ENCODE data around the gene AOPEP. TPM values are rescaled to one million over a fixed set of nuclear protein-coding genes. Genes with fewer than 3 reads are reported as not detected.
A peak's percentile ranks its signal among the peaks of the same experiment; 100 is the strongest.

The AOPEP gene
- total RNA-seq, 1 donor from 2014 or later = 79.7 TPM

DNA sequence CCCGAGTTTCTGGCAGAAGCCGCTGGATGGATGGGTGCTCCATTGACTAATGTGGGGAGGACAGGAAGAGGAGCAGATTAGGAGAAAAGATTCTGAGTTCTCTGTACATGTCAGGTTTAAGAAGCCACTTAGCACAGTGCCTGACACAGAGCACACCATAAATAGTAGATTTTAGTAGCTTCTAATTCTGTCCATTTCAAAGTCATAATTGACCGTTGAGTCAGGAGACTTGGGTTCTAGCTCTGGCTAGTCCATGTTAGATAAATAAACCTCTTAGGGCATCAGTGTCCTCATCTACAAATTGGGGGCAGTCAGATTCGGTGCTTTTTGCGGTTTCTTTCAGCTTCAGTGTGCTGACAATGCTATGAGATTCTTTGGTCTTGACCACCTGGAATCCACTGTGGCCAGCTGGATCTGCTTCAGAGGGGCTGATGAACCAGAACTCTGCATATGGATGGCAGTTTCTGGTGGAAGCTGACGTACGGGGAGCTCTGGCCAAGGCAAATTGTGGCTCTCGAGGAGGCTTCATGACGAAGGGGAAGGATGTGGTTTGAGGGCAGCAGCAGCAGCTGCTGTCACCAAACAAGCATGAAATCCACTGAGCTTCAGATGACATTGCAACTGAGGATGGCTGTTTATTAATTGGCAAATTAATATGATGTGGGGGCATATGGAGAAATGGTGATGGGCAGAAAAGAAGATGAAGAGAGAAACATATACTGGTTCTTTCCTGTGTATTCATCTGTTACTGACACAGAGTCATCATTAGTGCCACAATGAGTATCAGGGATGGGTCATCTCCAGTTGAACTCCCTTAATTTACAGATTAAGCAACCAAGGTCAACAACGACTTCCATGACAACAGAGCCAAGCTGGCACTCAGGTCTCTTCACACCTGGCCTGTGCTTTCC lies 134.4 kb downstream of the AOPEP start:
- no peaks in the 10 kb centered on the region for H3K36me3 ChIP-seq
- H3K27ac ChIP-seq = peak overlapping the region; percentile 56
- H3K9me3 ChIP-seq = no peaks in the 10 kb centered on the region
- peaks cover 28% of the 10 kb centered on the region for H3K4me1 ChIP-seq
- ATAC-seq (peak; percentile 55), DNase-seq (no peak)
- no peak overlapping the region for H3K4me3 ChIP-seq
- no peaks in the 10 kb centered on the region for H3K27me3 ChIP-seq
- TF ChIP-seq, protein P1, sequence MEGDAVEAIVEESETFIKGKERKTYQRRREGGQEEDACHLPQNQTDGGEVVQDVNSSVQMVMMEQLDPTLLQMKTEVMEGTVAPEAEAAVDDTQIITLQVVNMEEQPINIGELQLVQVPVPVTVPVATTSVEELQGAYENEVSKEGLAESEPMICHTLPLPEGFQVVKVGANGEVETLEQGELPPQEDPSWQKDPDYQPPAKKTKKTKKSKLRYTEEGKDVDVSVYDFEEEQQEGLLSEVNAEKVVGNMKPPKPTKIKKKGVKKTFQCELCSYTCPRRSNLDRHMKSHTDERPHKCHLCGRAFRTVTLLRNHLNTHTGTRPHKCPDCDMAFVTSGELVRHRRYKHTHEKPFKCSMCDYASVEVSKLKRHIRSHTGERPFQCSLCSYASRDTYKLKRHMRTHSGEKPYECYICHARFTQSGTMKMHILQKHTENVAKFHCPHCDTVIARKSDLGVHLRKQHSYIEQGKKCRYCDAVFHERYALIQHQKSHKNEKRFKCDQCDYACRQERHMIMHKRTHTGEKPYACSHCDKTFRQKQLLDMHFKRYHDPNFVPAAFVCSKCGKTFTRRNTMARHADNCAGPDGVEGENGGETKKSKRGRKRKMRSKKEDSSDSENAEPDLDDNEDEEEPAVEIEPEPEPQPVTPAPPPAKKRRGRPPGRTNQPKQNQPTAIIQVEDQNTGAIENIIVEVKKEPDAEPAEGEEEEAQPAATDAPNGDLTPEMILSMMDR (IDR thresholded peaks at IDR 0.05) = no peak
- intact Hi-C loops (cut with DNase I) = no loop called here

DNA sequence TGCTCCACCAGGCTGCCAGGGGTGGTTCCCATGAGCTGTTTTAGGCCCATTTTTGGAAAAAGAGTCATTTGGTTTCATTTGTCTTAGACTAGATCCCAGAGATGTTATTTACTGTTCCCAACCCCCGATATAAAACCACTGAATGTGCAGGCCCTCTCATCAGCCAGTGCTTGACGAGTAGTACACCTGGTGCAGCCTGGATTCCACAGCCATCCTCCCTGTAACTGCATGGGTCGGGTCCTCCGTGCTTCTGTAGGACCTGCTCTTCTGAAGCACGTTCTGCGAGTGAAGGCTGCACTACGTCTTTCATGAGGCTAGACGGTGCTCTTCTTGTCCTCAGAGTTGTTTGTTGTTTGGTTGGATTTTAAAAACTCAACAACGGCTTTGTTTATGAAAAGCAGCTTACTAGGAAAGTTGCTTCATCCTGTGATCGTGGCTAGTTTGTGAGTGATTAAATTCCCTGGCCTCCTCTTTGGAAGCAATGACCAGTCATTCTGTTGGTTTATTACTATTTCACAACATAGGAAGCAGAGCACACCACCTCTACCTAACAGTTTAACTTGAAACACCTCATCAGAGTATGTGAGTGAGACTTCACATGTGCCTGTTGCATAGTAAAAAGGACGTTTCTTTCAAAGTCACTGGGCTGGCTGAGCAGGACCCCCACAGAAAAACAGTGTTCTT lies 135.2 kb downstream of the AOPEP start:
- intact Hi-C loops (cut with DNase I) = no loop called here
- H3K4me3 ChIP-seq = no peak overlapping the region
- DNase-seq (no peak), ATAC-seq (peak; percentile 60)
- peaks cover 35% of the 10 kb centered on the region for H3K4me1 ChIP-seq
- H3K36me3 ChIP-seq = no peaks in the 10 kb centered on the region
- TF ChIP-seq, protein P1 (IDR thresholded peaks at IDR 0.05) = no peak
- H3K27ac ChIP-seq = peak overlapping the region; percentile 67
- no peaks in the 10 kb centered on the region for H3K27me3 ChIP-seq
- H3K9me3 ChIP-seq = no peaks in the 10 kb centered on the region

DNA sequence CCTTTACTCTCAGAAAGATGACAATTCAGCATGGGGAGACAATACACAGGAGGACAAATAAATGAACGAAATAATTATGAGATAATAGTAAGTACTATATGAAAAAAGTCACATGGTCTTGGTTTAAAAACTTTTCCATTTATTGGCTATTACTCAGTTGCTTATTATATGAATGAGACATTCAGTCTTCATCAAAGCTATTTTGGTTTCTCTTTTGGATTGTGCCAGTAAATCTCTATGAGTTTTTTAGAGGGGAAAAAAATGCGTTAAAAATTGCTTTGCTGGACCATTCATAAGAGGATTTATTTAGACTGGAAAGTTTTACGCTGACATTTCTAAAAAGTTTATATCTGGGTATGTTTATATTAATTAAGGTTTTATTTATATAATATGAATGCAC lies 137.7 kb downstream of the AOPEP start:
- peaks cover 54% of the 10 kb centered on the region for H3K4me1 ChIP-seq

DNA sequence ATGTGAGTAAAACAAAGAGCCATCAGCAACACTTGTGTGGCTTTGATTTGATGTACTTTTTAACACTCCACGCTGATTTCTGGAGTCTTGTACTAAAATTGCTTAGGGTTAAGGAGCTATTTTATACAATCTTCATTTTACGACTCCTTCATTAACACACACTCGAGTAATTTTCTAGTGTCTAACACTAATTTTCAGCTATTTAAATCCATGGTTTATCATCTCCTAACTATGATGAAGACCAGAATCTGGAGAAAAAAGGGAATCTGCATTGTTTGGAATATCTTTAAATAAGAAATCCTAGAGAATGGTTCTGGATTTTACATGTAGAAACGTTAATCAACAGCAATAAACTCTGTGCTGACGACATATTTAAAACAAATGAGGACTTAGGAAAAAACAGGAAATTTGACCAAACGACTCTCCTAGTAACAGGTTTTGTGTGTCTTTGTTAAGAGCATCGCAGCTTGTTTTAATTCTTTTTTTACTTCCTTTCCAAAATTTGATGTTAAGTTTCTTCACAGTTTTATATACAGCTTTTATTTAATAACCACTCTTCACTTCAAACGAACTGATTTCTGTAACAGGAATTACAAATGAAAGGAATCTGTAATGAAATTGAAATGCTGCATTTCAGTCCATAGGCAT lies 138.5 kb downstream of the AOPEP start:
- Histone ChIP-seq H3K27ac (peak overlapping the region; percentile 86), H3K9me3 (no peaks in the 10 kb centered on the region), H3K36me3 (no peaks in the 10 kb centered on the region), H3K4me1 (peaks cover 54% of the 10 kb centered on the region), H3K4me3 (no peak overlapping the region), H3K27me3 (no peaks in the 10 kb centered on the region)
- no peak for DNase-seq
- ATAC-seq = no peak
- intact Hi-C loops (cut with DNase I) = no loop called here
- TF ChIP-seq, protein P1 (IDR thresholded peaks at IDR 0.05) = no peak

More for the DNA sequence above, 137.7 kb downstream of the AOPEP start:
- ATAC-seq = no peak
- TF ChIP-seq, protein P1 (IDR thresholded peaks at IDR 0.05) = no peak
- DNase-seq = no peak
- Histone ChIP-seq H3K9me3 (no peaks in the 10 kb centered on the region), H3K36me3 (no peaks in the 10 kb centered on the region), H3K27ac (peak overlapping the region; percentile 47), H3K27me3 (no peaks in the 10 kb centered on the region), H3K4me3 (no peak overlapping the region)
- intact Hi-C loops (cut with DNase I) = no loop called here

DNA sequence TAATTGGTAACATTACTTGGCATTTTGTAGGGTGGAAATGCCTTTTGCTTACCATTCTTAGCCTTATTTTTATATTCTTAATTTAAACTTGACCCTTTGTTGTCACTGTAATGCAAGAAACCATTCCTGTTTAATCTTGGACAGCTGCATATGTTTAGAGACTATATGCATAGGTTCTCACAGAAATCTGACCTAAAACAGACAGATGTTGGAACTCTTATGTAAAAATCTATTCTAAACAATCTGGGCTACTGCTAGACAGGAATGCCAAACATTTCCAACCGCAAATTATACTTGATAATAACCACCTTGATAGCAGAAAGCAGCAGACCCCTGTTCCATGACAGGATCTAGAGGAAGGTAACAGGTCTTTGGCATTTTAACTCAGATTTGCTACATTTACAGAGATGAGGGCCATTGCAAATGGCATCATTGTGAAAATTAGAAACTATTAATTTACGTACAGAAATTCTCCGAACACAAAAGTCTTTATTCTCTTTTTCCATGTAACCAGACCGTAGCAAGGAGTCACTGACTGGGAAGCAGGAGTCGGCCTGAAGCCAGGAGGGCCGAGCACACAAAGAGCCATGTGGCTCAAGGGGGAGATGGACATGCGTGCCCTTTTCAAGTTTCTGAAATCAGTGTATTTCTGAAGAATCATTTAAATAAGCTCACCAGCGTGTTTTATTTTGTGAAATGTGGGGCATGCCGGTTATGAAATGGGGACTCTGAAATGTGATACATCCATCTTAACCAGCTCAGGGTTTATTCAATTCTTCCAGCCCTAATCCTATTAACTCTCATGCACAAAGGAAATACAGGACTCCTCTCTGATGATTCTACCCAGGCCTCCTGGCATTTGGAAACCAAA lies 139.3 kb downstream of the AOPEP start:
- H3K36me3 ChIP-seq = no peaks in the 10 kb centered on the region
- H3K4me3 ChIP-seq = no peak overlapping the region
- TF ChIP-seq, protein P1 (IDR thresholded peaks at IDR 0.05) = no peak
- intact Hi-C loops (cut with DNase I) = no loop called here
- H3K27me3 ChIP-seq = no peaks in the 10 kb centered on the region
- DNase-seq (no peak), ATAC-seq (no peak)
- H3K27ac ChIP-seq = peak overlapping the region; percentile 86
- peaks cover 54% of the 10 kb centered on the region for H3K4me1 ChIP-seq
- H3K9me3 ChIP-seq = no peaks in the 10 kb centered on the region

All from upper lobe of right lung (tissue), 1 donor.